Activated gamma-delta T cell (primary cell): Measurements from ENCODE around the gene SLC9A2.

Experiments used
- DNase-seq: peaks from one replicate; lab custom pipeline; 2025; lab: John Stamatoyannopoulos, UW

The SLC9A2 gene

DNA sequence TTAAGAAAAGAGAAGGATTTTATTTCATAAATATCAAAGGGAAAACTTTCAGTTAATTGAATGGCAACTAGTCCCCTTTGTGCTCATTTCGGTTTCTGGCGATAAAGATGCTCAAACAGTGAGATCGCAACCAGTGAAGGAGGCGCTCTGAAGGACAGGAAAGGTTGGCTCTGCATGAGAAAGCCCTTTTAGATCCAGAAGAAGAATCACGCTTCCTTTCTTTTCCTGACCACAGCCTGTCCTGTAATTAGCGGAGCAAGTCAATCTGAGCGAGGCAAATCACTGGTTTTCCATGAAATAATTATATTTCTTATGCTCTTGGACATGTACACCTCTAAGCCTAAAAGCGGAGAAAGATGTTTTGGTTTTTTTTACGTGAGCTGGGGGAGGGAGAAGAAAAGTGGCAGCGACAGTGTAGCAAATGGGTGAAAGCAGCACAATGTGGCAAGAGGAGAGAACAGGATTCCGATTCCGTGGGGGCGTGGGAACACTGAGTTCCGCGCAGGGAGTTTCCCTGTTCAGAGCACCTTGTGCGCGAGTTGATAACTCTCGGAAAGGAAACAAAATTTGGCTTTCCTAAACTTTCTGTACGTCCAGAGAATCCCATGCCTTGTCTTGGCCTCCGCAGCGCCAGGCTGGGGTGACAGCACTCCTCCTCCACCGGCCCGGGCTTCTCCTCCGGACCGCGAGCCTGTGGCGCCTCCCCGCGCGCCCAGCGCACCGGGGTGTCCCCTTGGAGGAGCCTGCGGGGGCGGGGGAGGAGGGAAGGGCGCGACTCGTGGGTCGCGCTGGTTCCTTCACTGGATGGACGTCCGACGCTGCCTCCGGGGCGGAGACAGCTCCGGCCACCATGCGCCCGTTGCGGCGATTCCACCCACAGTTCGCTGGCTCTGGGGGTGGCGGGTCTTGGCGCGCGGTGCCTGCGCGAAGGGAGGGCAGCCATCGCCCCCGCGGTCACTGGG lies 620 bp upstream of the SLC9A2 start:
- no peak for DNase-seq

DNA sequence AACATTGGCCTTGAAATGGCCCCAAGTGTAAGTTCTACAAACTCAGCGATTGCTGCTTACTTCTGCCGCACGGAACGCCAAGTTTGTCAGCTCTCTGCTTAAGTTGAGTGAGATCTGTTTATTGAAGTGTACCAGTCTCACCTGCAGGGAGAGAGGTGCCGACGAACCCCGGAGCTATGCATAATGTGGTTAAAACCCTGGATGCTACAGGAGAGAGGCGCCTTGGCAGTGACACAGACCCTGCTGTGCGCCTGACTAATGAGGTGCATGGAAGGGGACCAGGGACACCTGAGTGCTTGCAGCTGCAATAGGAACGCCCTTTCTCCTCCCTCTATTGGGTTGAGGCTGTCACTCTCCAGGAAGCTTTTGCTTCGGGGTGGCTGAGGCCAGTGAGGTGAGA lies 979 bp downstream of the SLC9A2 start:
- DNase-seq = no peak

DNA sequence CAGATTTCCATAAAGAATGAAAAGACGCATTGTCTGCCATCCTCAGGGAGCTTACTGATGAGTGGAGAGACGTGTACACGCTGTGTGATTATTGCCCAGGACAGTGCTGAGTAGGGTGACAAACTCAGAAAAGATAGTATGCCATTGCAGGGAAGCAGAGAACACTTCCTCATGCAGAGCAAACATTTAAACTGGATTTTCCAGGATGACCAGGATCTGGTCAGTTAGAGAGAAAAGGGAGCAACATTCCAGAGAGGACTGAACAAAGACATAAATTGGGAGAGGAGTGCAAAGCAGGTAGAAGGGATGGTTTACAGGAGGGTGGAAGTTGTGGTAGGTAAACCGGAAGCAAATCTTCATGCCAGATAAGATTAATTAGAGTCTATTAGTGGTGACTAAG lies 2.3 kb downstream of the SLC9A2 start:
- no peak for DNase-seq

DNA sequence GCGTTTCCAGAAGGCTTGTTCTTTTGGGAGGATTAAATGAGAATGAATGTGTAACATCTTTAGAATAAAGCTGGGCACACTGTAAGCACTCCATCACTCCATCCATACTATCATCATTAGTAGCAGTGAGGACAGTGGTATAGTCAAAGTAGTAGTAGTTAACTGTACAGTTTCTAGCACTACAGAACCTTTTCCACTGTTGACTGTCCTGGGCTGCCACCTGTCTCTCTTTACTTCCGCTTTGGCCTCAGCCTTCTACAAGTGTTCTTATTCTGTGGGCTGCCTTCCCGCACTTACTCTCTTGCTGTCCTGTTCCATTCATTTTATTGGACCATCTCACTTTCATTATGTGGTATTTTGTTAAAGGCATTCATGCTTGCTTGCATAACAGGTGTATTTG lies 3.3 kb downstream of the SLC9A2 start:
- DNase-seq = no peak

DNA sequence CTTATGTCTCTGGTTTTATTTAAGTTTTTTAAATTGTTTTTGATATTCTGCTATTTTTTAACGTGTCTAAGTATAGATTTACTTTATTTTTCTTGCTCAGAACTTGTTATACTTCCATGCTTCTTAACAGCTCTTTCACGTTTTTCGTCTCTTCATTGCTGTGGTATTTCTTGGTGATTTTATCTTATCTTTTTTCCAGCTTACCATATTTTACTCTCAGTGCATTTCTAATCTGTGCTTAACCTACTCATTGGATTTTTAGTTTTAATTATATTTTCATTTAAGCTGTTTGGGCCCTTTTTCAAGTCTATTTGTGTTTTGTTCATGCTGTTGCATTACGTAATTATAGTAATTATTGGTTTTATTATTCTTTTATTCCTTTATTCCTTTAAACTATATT lies 11.1 kb downstream of the SLC9A2 start:
- DNase-seq = no peak

DNA sequence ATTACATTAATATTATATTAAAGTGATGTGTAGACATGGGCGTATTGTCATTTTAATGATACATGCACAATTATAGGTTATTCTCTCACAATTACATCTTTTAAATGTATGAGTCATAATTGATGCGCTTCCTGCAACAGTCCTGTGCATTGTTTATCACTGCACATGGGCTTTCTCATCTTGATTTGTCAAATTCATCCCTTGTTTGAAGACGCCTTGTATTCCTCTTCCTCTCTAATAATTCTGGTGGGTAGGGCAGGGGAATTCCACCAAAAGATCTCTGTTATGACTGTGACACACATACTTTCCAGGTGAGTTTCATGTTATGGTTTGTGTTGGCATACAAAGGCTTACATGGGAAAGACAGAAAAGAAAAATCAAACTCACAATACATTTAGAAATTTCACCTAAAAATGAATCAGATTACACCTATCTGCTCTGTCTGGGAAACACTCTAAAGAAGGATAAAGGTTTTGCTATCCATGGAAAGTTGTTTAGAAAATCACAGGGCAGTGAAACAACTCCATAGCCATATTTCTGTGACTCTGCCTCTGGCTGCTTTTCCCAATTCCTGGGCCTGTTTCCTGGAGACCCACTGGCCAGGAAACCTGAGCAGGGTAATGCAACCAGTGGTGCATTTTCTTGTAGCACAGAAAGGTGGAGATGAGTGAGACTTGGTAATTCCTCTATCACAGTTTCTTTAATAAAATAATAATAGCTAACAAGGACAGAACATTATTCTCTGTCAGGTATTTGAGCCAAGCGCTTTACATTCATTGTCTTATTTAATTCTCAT lies 13.2 kb downstream of the SLC9A2 start:
- DNase-seq = no peak

DNA sequence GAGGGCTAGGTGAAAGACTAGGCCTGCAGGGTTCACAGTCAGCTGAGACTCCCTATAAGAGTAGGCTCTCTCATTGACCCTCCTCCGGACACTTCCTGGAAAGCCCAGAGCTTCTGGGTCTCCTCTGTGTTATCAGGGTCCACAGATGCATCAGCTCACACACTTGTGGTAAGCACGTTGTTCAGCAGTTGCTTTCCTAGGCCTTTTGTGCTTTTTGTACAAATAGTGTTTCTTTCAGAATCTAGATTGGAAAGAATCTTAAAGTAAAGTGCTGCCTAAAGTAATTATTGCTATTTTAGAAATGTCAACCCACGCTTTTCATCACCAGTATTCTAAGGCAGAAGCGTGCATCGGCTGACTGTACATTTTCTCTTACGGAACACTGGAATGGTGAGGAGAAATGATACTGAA lies 15.5 kb downstream of the SLC9A2 start:
- no peak for DNase-seq

DNA sequence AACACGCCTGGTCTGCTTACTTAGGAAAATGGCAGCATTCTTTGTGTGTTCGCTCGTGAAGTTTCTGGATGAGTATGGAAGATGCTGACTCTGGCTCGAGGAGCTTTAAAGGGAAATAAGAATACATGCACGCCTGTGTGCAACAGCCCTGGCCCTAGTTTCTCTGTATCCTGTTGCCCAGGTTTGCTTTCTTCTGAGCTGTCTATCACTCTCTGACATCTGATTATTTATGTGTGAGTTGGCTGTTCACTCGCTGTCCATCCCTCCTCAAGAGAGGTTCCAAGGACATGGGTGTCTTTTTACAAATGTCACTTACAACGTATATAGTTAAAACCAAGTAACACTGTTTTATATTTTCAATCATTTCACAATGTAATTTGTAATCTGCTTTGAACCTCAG lies 16.0 kb downstream of the SLC9A2 start:
- no peak for DNase-seq

DNA sequence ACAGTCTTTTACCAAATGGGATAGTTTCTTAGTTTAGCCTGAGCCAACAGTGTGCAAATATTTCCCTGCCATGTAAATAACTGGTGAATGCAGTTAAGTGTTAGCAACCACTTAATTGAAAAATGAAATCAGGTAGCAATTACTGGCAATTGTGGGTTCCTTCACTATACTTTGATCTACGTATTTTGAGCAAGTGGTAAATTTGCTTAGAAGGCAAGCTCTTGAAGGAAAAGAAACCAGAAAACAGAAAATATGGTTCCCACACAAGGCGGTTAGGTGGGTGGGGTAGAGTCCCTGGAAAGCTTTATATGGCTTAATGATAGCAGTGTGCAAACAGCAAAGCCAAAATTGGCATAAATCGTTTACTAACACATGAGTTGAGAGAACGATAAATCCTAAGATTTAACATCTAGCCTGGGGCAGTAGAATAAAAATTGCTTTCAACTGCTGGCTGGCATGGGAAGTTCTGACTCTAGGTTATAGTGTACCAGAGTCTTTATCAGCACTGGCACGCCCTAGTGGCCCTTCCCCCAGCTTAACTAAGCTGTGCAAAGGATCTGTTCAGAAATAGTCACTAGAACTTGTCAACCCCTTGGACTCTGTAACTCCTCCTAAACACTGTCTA lies 17.0 kb downstream of the SLC9A2 start:
- DNase-seq = no peak

DNA sequence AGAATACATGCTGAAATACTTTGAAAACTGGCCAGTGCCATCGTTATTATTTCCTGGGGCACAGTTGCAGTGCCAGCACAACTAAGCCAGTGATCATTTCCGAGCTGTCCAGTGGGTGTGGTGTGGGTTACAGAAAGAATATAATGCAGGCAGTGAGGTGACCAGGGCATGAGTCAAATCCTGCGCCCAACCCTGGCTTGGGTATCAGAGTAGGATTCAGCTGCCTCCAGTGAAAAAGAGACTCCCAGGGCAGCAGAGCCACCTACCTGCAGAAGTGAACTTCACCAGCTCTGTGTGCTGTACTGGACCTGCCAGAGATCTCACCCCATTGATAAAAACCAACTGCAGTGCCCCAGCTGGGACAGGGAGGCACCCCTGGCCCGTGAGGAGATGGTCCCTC lies 18.0 kb downstream of the SLC9A2 start:
- DNase-seq = no peak

DNA sequence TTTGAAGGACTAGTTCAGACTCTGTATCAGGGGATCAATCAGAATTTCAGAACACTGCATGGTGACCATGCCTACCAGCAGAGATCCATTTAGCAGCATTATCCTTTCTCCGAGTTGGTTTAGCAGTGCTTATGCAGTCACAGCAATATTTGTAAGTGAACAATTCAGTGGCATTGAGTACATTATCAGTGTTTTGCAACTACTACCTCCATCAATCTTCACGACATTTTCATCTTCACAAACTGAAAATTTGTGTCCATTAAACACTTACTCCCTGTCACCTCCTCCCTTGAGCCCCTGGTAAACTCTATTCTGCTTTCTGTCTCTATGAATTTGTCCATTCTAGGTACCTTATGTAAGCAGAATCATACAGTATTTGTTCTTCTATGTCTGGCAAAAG lies 20.1 kb downstream of the SLC9A2 start:
- no peak for DNase-seq

DNA sequence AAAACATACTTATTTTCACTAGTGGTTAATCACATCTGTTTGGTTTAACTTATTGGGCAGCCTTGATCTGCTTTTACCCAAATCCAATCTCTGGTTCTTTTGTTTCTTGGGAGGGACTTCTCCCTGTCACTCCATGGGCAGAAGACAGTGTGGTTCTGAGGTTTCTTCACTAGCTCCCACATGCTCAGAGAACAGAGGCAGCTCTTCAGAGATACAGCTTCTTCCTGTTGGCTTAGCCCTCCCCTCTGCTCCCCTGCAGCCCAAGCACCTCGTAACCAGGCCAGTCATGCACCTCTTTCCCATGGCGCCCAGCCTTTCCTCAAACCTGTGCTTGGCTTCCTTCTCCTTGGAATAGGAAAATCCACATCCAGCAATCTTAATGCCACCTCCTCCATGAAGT lies 32.8 kb downstream of the SLC9A2 start:
- DNase-seq = no peak

DNA sequence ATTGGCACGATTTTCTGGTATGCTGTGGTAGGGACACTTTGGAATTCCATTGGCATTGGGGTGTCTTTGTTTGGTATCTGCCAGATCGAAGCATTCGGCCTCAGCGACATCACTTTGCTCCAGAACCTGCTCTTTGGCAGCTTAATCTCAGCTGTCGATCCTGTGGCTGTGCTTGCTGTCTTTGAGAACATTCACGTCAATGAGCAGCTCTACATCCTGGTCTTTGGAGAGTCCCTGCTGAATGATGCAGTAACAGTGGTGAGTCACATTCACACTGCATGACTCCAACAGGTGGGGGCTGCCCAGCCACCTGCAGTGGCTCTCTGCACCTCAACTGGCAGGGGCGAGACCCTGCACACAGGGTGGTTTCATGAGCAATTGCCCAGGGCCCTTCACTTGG lies 38.4 kb downstream of the SLC9A2 start:
- no peak for DNase-seq

DNA sequence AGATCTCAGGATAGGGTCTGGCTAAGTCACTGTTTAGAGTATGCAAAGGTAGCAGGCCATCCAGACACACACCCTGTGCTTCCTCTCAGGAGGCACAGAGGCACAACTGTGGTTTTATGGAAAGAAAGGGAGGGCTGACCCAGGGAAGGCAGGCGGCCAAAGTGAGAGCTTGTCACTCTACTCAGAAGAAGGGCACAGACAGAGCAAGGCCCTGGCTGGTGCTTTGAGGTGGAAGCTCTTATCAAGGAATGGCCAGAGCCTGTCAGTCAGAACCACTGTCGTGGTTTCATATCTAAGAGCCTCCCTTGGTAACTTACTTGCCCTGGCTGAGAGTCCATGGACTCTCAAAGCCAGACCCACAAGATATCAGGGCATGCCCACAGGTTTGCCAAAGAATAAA lies 40.7 kb downstream of the SLC9A2 start:
- DNase-seq = no peak

DNA sequence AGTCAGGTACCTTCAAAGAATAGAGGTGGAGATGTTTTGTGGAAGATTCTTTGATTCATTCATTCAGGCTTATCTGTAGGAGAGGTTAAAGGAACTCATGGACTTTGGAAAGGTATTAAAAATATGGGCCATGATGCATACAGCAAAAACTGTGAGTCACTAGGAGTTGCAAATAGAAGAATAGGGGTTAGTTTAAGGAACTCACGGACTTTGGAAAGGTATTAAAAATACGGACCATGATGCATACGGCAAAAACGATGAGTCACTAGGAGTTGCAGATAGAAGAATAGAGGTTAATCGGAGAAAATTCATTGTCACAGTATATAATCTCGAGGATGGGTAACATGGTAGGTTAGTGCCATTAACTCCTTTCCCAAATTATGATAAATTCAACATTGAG lies 41.2 kb downstream of the SLC9A2 start:
- no peak for DNase-seq

DNA sequence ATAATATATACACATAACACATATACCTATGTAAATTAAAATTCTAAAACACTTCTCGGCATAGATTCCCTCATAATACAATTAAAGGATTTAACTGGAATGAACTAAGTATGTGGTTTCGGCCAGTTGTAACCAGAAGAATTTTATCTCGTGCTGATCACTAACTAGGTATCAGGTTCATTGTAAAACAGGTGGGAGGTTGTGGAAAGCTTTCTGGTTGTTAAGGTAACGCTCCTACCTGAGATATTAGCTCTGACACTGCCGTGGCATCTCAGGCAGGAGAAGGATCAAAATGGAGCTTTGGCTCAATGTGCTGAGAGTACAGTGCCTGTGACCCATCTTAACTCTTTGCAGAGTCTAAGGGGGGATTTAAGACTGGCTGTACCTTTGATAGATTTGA lies 42.5 kb downstream of the SLC9A2 start:
- no peak for DNase-seq

DNA sequence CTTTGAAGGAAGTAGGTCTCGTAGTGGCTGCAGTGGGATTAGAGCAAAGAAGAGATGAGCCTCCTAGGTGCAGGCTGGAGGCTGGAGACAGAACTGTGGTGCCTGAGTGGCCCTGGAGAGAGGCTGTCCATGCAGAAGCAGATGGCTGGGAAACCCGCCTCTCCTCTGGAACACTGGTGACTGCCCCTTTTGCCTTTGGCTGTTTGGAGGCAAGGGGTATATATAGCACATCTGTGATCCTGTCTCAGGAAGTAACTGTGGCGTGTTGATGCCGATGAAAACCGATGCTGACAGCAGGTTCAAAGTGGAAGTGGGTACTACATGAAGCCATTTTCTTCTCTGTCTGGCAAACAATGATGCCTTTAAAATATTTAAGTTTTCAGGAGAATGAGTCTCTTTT lies 43.5 kb downstream of the SLC9A2 start:
- no peak for DNase-seq

DNA sequence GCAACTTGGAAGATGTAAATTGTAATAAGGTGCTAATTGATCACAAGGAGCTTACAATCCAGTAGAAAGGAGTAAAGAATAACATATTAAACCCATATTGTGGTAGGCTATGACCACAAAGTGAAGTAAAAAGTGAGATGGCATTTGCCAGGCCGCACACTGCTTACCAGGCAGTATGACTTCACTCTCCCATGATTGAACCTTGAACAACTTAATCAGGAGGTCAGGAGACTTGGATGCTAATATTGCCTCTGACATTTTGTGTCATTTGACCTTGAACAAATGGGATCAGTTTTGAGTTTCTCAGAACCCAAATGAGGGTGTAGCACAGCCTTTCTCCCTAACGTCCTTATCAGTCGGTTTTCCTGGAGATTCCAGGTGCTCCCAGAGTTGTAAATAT lies 44.0 kb downstream of the SLC9A2 start:
- DNase-seq = no peak

DNA sequence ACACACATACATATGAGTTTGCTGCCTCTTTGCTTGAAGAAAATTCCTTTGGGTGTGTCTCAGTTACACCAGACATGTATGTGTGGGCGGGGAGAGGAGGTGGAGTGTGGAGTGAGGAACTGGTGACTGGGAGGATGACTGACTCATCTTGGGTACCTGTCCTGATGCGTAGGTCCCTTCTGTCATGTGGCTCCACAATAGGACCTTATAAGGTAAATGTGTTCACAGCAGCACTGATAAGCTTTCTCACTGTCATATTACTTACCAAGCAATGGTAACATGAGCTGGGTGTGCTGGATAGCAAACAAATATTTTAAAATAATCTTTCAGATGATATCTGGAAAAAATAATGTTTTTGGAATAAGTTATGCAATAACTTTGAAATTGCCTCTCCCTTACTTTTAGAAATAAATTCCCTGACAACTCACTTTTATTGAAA lies 45.1 kb downstream of the SLC9A2 start:
- no peak for DNase-seq

DNA sequence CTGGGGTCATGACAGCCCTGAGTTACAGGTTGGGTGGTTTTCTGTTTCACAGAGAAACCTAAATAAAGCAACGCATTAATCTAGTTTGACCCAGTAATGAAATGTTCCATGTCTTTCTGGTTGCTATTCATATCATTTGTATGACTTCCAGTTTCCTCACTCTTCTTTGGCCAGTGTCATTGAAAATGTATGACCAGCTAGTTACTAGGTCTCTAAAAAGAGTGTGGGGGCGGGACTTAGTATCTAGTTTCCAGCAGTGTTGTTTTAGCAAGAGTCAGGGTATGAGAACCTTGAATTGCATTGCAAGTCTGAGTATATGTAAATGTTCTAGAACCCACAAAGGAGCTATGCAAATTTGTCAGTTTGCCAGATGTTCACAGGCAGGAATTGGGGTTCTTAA lies 47.7 kb downstream of the SLC9A2 start:
- DNase-seq = no peak

DNA sequence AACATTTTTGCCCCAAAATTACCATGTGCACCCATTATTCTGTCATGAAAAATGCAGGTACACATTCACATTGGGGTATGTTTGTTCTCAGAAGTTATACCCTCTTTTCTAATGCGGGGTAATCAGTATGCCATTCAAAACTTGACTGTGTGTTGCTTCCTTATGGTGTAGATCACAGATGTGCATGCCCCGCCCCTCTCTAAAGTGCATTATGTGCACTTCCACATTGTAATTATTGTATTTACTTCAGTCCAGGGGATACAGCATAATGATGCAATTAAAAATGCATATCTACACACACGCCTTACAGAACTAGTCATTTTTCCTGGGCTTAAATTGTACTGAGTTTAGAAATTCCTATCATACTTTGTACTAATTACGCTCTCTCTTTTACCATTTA lies 48.8 kb downstream of the SLC9A2 start:
- DNase-seq = no peak

DNA sequence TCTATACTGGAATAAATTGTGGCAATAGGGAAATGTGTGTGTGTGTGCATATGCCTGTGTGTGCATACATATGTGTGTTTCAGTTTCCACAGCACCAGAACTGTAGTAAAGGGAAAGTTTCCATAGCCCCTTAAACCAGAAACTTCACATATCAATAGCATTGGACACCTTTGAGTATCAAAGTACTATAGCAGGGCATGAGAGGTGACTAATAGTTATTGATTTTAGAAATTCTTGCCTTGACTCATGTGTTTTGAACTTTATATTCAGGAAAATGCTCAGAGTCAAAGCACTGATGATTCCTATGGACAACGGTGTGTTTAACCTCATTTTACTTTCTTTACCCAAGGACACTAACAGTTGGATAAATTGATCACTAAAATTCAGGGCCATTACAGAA lies 50.0 kb downstream of the SLC9A2 start:
- DNase-seq = no peak
